Ascending aorta (tissue), 2 donors: ENCODE results near the gene RYR3. TPM values are rescaled to one million over a fixed set of nuclear protein-coding genes. Genes with fewer than 3 reads are reported as not detected.

Experiments
- DNase-seq, 2 donors: peaks; one replicate each; pipeline ENCODE4 v3.0.0-alpha.2; 2019; ENCODE audit warnings: low spot score in 2 of 2
- H3K27ac ChIP-seq, 2 donors: fragments of 200-600 bp; sonication (generic); one replicate each; pipeline ENCODE4 v1.5.1; 2016 to 2017; ENCODE audit warnings: mild to moderate bottlenecking in 1 of 2
- H3K27me3 ChIP-seq: fragments of 200-600 bp; sonication (generic); one replicate; pipeline ENCODE4 v1.5.1; 2017
- H3K36me3 ChIP-seq, 2 donors: fragments of 200-600 bp; sonication (generic); one replicate each; pipeline ENCODE4 v1.5.1; 2016
- H3K4me1 ChIP-seq, 2 donors: fragments of 200-600 bp; sonication (generic); one replicate each; pipeline ENCODE4 v1.5.1; 2016 to 2017; ENCODE audit warnings: mild to moderate bottlenecking in 1 of 2
- H3K4me3 ChIP-seq, 2 donors: fragments of 200-600 bp; sonication (generic); one replicate each; pipeline ENCODE4 v1.5.1; 2016 to 2017; ENCODE audit warnings: mild to moderate bottlenecking in 1 of 2
- H3K9me3 ChIP-seq, 2 donors: fragments of 200-600 bp; sonication (generic); one replicate each; pipeline ENCODE4 v1.5.1; 2016
- intact Hi-C: fragments of 100-400 bp; cut with DNase I; formaldehyde crosslinking; loops from one replicate; pipeline ENCODE4 v1.15.1; 2023
- total RNA-seq: library from RNA; depleted of rRNA; stranded (reverse); fragments of >200 nt; gene quantifications from one replicate; pipeline ENCODE4 v1.1.0, GENCODE V29; 2016
- TF ChIP-seq, protein P1 (sequence below), 3 experiments: fragments of 200-600 bp in 2 of 3; fragments of 450-650 bp in 1 of 3; sonication (generic) in 2 of 3; IDR thresholded peaks; one replicate each; pipeline ENCODE4 v1.5.1; 2016 to 2019; ENCODE audit warnings: antibody characterized with exemption in 3 of 3, mild to moderate bottlenecking in 1 of 3, moderate library complexity in 1 of 3

The RYR3 gene
- total RNA-seq, 1 donor from 2014 or later, result 3.1 TPM

DNA sequence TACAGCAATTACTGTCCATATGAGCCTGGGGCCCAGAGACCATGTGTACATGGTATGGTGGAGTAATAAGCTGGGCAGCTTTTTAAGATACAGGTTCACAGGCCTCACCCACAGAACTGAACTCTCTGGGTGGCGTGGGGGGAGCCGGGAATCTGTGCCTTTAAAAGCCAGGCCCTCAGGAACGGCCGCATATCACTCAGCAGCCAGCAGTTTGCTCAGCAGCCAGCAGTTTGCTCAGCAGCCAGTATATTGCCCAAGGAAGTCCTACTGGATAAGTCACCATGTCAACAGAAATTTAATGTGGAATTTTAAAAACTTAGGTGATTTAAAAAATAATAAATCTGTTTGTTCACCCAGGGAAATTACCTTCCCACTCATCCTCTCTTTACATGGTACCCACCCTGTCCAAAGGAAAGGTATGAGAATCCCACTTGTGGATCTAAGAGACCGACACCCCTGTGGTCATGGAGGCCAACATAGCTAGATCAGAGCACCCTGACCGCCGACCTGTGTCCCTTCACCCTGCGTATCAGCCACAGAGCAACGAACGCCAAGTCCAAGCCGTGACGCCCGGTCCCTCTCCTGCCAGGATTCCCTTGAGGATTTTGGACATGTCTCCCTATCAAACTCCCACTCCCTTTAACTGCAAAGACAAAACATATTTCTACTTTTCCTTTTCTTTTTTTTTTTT, 561.8 kb downstream of the RYR3 start:
- H3K27me3 ChIP-seq, result no peaks in the 10 kb centered on the region
- TF ChIP-seq, protein P1, sequence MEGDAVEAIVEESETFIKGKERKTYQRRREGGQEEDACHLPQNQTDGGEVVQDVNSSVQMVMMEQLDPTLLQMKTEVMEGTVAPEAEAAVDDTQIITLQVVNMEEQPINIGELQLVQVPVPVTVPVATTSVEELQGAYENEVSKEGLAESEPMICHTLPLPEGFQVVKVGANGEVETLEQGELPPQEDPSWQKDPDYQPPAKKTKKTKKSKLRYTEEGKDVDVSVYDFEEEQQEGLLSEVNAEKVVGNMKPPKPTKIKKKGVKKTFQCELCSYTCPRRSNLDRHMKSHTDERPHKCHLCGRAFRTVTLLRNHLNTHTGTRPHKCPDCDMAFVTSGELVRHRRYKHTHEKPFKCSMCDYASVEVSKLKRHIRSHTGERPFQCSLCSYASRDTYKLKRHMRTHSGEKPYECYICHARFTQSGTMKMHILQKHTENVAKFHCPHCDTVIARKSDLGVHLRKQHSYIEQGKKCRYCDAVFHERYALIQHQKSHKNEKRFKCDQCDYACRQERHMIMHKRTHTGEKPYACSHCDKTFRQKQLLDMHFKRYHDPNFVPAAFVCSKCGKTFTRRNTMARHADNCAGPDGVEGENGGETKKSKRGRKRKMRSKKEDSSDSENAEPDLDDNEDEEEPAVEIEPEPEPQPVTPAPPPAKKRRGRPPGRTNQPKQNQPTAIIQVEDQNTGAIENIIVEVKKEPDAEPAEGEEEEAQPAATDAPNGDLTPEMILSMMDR (IDR thresholded peaks at IDR 0.05), result no peak
- H3K9me3 ChIP-seq, result no peaks in the 10 kb centered on the region
- DNase-seq, result no peak
- intact Hi-C loops, result no loop called here
- no peaks in the 10 kb centered on the region for H3K4me1 ChIP-seq
- H3K4me3 ChIP-seq, result no peak overlapping the region
- H3K27ac ChIP-seq, result no peak overlapping the region
- peaks cover 0 to 4% of the 10 kb centered on the region in 2 donors for H3K36me3 ChIP-seq

DNA sequence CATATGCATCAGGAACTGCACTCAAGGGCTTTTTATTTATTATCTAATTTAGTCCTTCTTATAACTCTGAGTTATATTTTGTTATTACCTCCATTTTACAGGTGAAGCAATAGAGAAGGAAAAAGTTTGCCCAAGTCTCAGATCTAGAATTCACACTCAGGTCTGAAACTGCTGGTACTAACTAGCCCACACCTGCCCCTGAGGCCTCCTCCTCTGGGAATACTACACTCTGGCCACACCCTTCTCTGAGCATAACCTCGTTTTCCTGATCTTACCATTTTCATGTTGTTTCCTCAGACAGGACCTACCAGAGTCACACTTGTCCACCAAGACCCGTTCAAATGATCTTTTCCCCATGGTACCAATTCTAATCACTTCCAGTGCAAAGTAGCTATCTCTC, 563.4 kb downstream of the RYR3 start:
- Histone ChIP-seq H3K4me1 (no peaks in the 10 kb centered on the region), H3K36me3 (no peaks in the 10 kb centered on the region), H3K27ac (no peak overlapping the region), H3K4me3 (no peak overlapping the region), H3K27me3 (no peaks in the 10 kb centered on the region), H3K9me3 (no peaks in the 10 kb centered on the region)
- intact Hi-C loops, result no loop called here
- DNase-seq, result no peak
- TF ChIP-seq, protein P1 (IDR thresholded peaks at IDR 0.05), result no peak

DNA sequence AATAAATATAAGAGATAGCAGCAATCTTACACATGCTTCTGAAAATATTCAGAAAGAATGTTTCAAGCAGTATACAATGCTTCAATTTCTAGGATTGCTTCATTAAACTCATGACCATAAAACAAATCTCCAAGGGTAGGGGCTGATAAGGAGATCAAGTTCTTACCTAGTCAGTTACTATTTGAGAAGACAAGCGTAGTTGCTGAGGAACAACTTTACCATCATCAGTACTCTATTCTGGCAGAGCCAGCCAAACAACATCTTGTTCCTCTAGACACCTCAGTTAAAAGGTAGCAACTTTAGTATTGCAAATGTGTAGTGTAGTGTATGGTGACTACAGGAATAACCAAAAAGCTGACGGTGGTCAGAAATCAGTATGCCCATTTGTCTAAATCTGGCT, 572.2 kb downstream of the RYR3 start:
- no peak for DNase-seq
- Histone ChIP-seq H3K27me3 (no peaks in the 10 kb centered on the region), H3K27ac (no peak overlapping the region), H3K4me1 (no peaks in the 10 kb centered on the region), H3K9me3 (no peaks in the 10 kb centered on the region), H3K4me3 (no peak overlapping the region), H3K36me3 (no peaks in the 10 kb centered on the region)
- TF ChIP-seq, protein P1 (IDR thresholded peaks at IDR 0.05), result no peak
- intact Hi-C loops, result no loop called here

GRCh38 chr15:33888176-33888575, 577.4 kb downstream of the RYR3 start:
- intact Hi-C loops, result no loop called here
- H3K4me3 ChIP-seq, result no peak overlapping the region
- no peaks in the 10 kb centered on the region for H3K36me3 ChIP-seq
- no peaks in the 10 kb centered on the region for H3K4me1 ChIP-seq
- no peaks in the 10 kb centered on the region for H3K27me3 ChIP-seq
- H3K9me3 ChIP-seq, result no peaks in the 10 kb centered on the region
- DNase-seq, result no peak
- no peak overlapping the region for H3K27ac ChIP-seq
- TF ChIP-seq, protein P1 (IDR thresholded peaks at IDR 0.05), result no peak

GRCh38 chr15:33894193-33894592, 583.4 kb downstream of the RYR3 start:
- Histone ChIP-seq H3K9me3 (no peaks in the 10 kb centered on the region), H3K27ac (no peak overlapping the region), H3K27me3 (no peaks in the 10 kb centered on the region), H3K4me3 (no peak overlapping the region), H3K36me3 (no peaks in the 10 kb centered on the region), H3K4me1 (no peaks in the 10 kb centered on the region)
- intact Hi-C loops, result no loop called here
- TF ChIP-seq, protein P1 (IDR thresholded peaks at IDR 0.05), result no peak
- no peak for DNase-seq

DNA sequence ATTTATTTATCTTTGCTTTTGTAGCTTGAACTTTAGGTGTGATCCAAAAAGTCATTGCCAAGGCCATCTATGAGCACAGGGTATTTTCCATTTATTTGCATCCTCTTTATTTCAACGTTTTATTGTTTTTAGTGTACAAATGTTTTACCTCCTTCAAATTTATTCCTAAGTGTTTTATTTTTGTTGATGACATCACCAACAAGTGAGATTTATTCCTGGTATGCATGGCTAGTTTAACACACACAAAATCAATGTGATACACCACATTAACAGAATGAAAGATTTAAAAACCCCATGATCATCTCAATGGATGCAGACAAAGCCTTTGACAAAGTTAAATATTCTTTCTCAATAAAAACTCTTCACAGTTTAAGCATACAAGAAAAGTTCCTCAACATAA, 591.3 kb downstream of the RYR3 start:
- no peaks in the 10 kb centered on the region for H3K27me3 ChIP-seq
- H3K36me3 ChIP-seq, result no peaks in the 10 kb centered on the region
- no peaks in the 10 kb centered on the region for H3K4me1 ChIP-seq
- no peak overlapping the region for H3K4me3 ChIP-seq
- H3K9me3 ChIP-seq, result no peaks in the 10 kb centered on the region
- no peak for DNase-seq
- intact Hi-C loops, result no loop called here
- TF ChIP-seq, protein P1 (IDR thresholded peaks at IDR 0.05), result no peak
- no peak overlapping the region for H3K27ac ChIP-seq
